Activated naive CD8-positive, alpha-beta T cell (primary cell): Measurements from ENCODE around the gene SAFB.

Source experiments
- H3K27ac Mint-ChIP-seq: one replicate; pipeline ENCODE4 v1.8.0; 2021; ENCODE audit warnings: mixed read lengths
- H3K27me3 Mint-ChIP-seq: one replicate; pipeline ENCODE4 v1.8.0; 2021; ENCODE audit warnings: mixed read lengths
- H3K36me3 Mint-ChIP-seq: one replicate; pipeline ENCODE4 v1.8.0; 2021; ENCODE audit warnings: mixed read lengths
- H3K4me1 Mint-ChIP-seq: one replicate; pipeline ENCODE4 v1.8.0; 2021; ENCODE audit warnings: low read depth, mixed read lengths
- H3K4me3 Mint-ChIP-seq: one replicate; pipeline ENCODE4 v1.8.0; 2021; ENCODE audit warnings: mild to moderate bottlenecking, mixed read lengths
- H3K9me3 Mint-ChIP-seq: one replicate; pipeline ENCODE4 v1.8.0; 2021; ENCODE audit warnings: low read depth, mixed read lengths

The SAFB gene

GRCh38 chr19:5655412-5655811 is 32.5 kb downstream of the SAFB start:
- peaks cover 4% of the 10 kb centered on the region for H3K36me3 Mint-ChIP-seq
- H3K27me3 Mint-ChIP-seq, result no peaks in the 10 kb centered on the region
- no peak overlapping the region for H3K27ac Mint-ChIP-seq
- H3K9me3 Mint-ChIP-seq, result no peaks in the 10 kb centered on the region
- H3K4me3 Mint-ChIP-seq, result no peak overlapping the region
- no peaks in the 10 kb centered on the region for H3K4me1 Mint-ChIP-seq

- Mint-ChIP-seq H3K4me3 (no peak overlapping the region), H3K36me3 (peaks cover 2% of the 10 kb centered on the region), H3K9me3 (no peaks in the 10 kb centered on the region), H3K27me3 (no peaks in the 10 kb centered on the region), H3K4me1 (no peaks in the 10 kb centered on the region), H3K27ac (no peak overlapping the region)
These were observed 38.6 kb downstream of the SAFB start for GRCh38 chr19:5661483-5661882.

DNA sequence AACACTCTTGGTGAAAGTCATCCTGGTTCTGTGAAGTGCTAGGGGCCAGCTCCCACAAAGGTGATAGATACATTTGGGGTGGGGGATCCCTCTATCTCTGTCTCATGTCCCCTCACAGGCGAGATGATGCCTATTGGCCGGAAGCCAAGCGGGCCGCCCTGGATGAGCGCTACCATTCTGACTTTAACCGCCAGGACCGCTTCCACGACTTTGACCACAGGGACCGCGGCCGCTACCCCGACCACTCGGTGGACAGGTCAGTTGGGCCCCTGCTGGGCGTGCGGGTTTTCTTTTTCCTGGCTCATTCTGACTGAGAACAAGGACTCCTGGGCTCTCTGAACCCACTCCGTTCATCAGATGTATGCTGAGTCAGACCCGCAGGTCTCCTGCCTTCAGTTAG is 41.0 kb downstream of the SAFB start:
- Mint-ChIP-seq H3K4me1 (no peaks in the 10 kb centered on the region), H3K4me3 (no peak overlapping the region), H3K27ac (no peak overlapping the region), H3K36me3 (no peaks in the 10 kb centered on the region), H3K9me3 (no peaks in the 10 kb centered on the region), H3K27me3 (no peaks in the 10 kb centered on the region)

DNA sequence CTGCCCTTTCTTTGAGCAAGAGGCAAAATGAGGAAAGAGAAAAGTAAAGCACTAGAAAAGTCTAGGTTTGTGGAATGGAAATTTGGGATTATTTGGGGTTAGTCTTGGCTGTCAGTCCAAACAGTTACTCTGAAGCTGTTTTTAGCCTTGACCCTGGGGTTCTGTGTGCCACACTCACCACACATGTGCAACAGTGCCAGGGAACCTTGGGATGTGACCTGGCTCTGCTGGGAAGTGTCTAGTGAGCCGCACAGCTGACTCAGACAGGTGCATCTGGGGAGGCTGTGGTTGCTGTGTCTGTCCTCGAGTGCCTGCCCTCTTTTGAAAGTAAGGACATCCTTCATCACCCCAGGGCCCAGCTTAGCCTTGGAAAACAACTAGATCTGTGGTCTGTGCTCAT is 41.6 kb downstream of the SAFB start:
- Mint-ChIP-seq H3K27ac (peak overlapping the region; percentile 41), H3K9me3 (no peaks in the 10 kb centered on the region), H3K4me3 (no peak overlapping the region), H3K27me3 (no peaks in the 10 kb centered on the region), H3K36me3 (no peaks in the 10 kb centered on the region), H3K4me1 (no peaks in the 10 kb centered on the region)

GRCh38 chr19:5665781-5666513 is 43.1 kb downstream of the SAFB start:
- Mint-ChIP-seq H3K4me3 (no peak overlapping the region), H3K4me1 (no peaks in the 10 kb centered on the region), H3K27me3 (no peaks in the 10 kb centered on the region), H3K27ac (peak overlapping the region; percentile 34), H3K36me3 (no peaks in the 10 kb centered on the region), H3K9me3 (no peaks in the 10 kb centered on the region)

DNA sequence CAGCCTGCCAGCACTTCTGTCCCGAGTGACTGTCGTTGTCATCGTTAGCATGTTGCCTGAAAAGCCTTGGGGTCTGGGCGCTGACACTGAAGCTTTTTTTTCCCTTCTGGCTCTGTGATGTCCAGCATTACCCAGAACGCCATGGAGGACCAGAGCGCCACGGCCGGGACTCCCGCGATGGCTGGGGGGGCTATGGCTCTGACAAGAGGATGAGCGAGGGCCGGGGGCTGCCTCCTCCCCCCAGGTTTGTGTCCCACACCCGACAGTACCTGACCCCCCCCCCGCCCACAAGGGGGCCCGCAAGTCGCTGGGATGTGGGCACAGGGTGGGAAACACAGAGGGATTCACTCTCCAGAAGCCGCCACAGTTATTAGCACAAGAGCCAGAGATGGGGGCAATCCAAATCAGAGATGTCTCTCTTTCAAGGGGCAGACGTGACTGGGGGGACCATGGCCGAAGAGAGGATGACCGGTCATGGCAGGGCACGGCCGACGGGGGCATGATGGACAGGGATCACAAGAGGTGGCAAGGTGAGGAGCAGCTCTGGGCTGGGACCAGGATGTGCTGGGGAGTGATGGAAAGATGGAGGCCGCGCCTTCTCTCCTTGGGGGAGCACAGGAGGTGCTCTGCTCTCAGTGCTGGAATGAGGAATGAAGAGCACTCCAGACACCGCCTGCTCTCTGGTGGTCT is 44.2 kb downstream of the SAFB start:
- Mint-ChIP-seq H3K36me3 (no peaks in the 10 kb centered on the region), H3K4me3 (no peak overlapping the region), H3K27me3 (no peaks in the 10 kb centered on the region), H3K27ac (peak overlapping the region; percentile 58), H3K9me3 (no peaks in the 10 kb centered on the region), H3K4me1 (no peaks in the 10 kb centered on the region)

- H3K27ac Mint-ChIP-seq, result no peak overlapping the region
- no peaks in the 10 kb centered on the region for H3K27me3 Mint-ChIP-seq
These were observed 44.9 kb downstream of the SAFB start for GRCh38 chr19:5667751-5668271.

DNA sequence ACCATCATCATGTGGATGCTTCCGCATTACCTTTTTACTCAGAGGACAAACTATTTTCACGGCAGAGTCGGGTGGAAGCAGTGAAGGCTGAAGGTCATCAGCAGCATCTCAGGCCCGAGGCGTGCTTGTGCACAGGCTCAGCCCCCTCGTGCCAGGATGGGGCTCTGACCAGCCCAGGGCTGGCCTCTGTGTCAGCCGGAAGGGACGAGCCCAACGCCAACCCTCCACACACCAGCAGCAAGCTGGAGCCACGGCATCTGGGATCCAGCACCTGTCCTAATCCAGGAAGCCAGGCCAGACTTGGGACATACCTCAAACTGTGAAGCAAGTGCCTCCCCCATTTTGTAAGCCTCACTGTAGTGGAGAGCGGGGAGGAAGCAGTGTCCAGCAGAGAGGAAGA is 46.3 kb downstream of the SAFB start:
- Mint-ChIP-seq H3K27ac (no peak overlapping the region), H3K4me1 (no peaks in the 10 kb centered on the region), H3K36me3 (no peaks in the 10 kb centered on the region), H3K9me3 (no peaks in the 10 kb centered on the region), H3K4me3 (no peak overlapping the region), H3K27me3 (no peaks in the 10 kb centered on the region)

More at GRCh38 chr19:5667751-5668271, 44.9 kb downstream of the SAFB start:
- Mint-ChIP-seq H3K9me3 (no peaks in the 10 kb centered on the region), H3K36me3 (no peaks in the 10 kb centered on the region), H3K4me3 (no peak overlapping the region), H3K4me1 (no peaks in the 10 kb centered on the region)

GRCh38 chr19:5671600-5671999 is 48.7 kb downstream of the SAFB start:
- H3K27me3 Mint-ChIP-seq, result no peaks in the 10 kb centered on the region
- H3K4me1 Mint-ChIP-seq, result no peaks in the 10 kb centered on the region
- no peak overlapping the region for H3K4me3 Mint-ChIP-seq
- H3K27ac Mint-ChIP-seq, result no peak overlapping the region
- no peaks in the 10 kb centered on the region for H3K9me3 Mint-ChIP-seq
- H3K36me3 Mint-ChIP-seq, result no peaks in the 10 kb centered on the region

- Mint-ChIP-seq H3K4me3 (no peak overlapping the region), H3K9me3 (no peaks in the 10 kb centered on the region), H3K27me3 (no peaks in the 10 kb centered on the region), H3K4me1 (no peaks in the 10 kb centered on the region), H3K36me3 (no peaks in the 10 kb centered on the region), H3K27ac (no peak overlapping the region)
These were observed 50.0 kb downstream of the SAFB start for GRCh38 chr19:5672708-5673459.

DNA sequence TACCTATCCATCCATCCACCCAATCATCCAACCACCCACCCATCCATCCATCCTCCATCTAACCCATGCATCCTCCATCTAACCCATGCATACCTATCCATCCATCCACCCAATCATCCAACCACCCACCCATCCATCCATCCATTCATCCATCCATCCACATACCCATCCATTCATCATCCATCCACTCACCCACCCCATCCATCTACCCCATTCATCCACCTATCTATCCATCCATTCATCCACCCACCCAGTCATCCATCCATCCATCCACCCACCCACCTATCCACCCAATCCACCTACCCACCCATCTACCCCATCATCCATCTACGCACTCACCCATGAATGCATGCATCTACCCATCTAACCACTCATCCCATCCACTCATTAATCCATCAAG is 50.9 kb downstream of the SAFB start:
- H3K9me3 Mint-ChIP-seq, result no peaks in the 10 kb centered on the region
- no peak overlapping the region for H3K27ac Mint-ChIP-seq
- no peaks in the 10 kb centered on the region for H3K27me3 Mint-ChIP-seq

GRCh38 chr19:5674714-5675113 is 51.8 kb downstream of the SAFB start:
- H3K4me3 Mint-ChIP-seq, result no peak overlapping the region
- H3K36me3 Mint-ChIP-seq, result no peaks in the 10 kb centered on the region
- peaks cover 4% of the 10 kb centered on the region for H3K4me1 Mint-ChIP-seq
- no peak overlapping the region for H3K27ac Mint-ChIP-seq
- H3K9me3 Mint-ChIP-seq, result no peaks in the 10 kb centered on the region
- H3K27me3 Mint-ChIP-seq, result no peaks in the 10 kb centered on the region

More for the DNA sequence above, 50.9 kb downstream of the SAFB start:
- no peaks in the 10 kb centered on the region for H3K4me1 Mint-ChIP-seq
- no peaks in the 10 kb centered on the region for H3K36me3 Mint-ChIP-seq
- H3K4me3 Mint-ChIP-seq, result no peak overlapping the region

GRCh38 chr19:5676105-5676771 is 53.4 kb downstream of the SAFB start:
- H3K9me3 Mint-ChIP-seq, result no peaks in the 10 kb centered on the region
- no peak overlapping the region for H3K27ac Mint-ChIP-seq
- H3K27me3 Mint-ChIP-seq, result no peaks in the 10 kb centered on the region
- H3K36me3 Mint-ChIP-seq, result no peaks in the 10 kb centered on the region
- H3K4me1 Mint-ChIP-seq, result peaks cover 8% of the 10 kb centered on the region
- H3K4me3 Mint-ChIP-seq, result no peak overlapping the region

GRCh38 chr19:5676772-5677105 is 53.9 kb downstream of the SAFB start:
- Mint-ChIP-seq H3K9me3 (no peaks in the 10 kb centered on the region), H3K4me1 (peaks cover 12% of the 10 kb centered on the region), H3K36me3 (no peaks in the 10 kb centered on the region), H3K27me3 (no peaks in the 10 kb centered on the region), H3K4me3 (no peak overlapping the region), H3K27ac (no peak overlapping the region)

- H3K4me1 Mint-ChIP-seq, result peaks cover 16% of the 10 kb centered on the region
- no peaks in the 10 kb centered on the region for H3K36me3 Mint-ChIP-seq
- H3K9me3 Mint-ChIP-seq, result no peaks in the 10 kb centered on the region
- no peaks in the 10 kb centered on the region for H3K27me3 Mint-ChIP-seq
- H3K27ac Mint-ChIP-seq, result no peak overlapping the region
- no peak overlapping the region for H3K4me3 Mint-ChIP-seq
These were observed 54.3 kb downstream of the SAFB start for GRCh38 chr19:5677136-5677535.
